ENCODE data around the gene MC1R. TPM values are rescaled to one million over a fixed set of nuclear protein-coding genes. Genes with fewer than 3 reads are reported as not detected.

Gene MC1R
- total RNA-seq, 2 donors from 2014 or later: 5.6 to 22.5 TPM

DNA sequence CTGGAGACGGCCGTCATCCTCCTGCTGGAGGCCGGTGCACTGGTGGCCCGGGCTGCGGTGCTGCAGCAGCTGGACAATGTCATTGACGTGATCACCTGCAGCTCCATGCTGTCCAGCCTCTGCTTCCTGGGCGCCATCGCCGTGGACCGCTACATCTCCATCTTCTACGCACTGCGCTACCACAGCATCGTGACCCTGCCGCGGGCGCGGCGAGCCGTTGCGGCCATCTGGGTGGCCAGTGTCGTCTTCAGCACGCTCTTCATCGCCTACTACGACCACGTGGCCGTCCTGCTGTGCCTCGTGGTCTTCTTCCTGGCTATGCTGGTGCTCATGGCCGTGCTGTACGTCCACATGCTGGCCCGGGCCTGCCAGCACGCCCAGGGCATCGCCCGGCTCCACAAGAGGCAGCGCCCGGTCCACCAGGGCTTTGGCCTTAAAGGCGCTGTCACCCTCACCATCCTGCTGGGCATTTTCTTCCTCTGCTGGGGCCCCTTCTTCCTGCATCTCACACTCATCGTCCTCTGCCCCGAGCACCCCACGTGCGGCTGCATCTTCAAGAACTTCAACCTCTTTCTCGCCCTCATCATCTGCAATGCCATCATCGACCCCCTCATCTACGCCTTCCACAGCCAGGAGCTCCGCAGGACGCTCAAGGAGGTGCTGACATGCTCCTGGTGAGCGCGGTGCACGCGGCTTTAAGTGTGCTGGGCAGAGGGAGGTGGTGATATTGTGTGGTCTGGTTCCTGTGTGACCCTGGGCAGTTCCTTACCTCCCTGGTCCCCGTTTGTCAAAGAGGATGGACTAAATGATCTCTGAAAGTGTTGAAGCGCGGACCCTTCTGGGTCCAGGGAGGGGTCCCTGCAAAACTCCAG lies 1.1 kb downstream of the MC1R start:
- Histone ChIP-seq H3K4me3 (no peak overlapping the region), H3K27me3 (replicated peaks; ENCODE audit: insufficient read depth) (no peaks in the 10 kb centered on the region), H3K36me3 (no peaks in the 10 kb centered on the region), H3K4me1 (replicated peaks) (peaks cover 13% of the 10 kb centered on the region), H3K9me3 (no peaks in the 10 kb centered on the region), H3K27ac (no peak overlapping the region)
- intact Hi-C loops (cut with DNase I): no loop called here
- 90% methylated on average over 52 of the region's 52 CpGs for WGBS
- TF ChIP-seq POLR2A (IDR thresholded peaks at IDR 0.05) (no peak), POLR2AphosphoS5 (IDR thresholded peaks at IDR 0.05) (no peak)
- TF ChIP-seq, protein P1, sequence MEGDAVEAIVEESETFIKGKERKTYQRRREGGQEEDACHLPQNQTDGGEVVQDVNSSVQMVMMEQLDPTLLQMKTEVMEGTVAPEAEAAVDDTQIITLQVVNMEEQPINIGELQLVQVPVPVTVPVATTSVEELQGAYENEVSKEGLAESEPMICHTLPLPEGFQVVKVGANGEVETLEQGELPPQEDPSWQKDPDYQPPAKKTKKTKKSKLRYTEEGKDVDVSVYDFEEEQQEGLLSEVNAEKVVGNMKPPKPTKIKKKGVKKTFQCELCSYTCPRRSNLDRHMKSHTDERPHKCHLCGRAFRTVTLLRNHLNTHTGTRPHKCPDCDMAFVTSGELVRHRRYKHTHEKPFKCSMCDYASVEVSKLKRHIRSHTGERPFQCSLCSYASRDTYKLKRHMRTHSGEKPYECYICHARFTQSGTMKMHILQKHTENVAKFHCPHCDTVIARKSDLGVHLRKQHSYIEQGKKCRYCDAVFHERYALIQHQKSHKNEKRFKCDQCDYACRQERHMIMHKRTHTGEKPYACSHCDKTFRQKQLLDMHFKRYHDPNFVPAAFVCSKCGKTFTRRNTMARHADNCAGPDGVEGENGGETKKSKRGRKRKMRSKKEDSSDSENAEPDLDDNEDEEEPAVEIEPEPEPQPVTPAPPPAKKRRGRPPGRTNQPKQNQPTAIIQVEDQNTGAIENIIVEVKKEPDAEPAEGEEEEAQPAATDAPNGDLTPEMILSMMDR (IDR thresholded peaks at IDR 0.05): no peak
- no peak for DNase-seq (ENCODE audit: low spot score)

DNA sequence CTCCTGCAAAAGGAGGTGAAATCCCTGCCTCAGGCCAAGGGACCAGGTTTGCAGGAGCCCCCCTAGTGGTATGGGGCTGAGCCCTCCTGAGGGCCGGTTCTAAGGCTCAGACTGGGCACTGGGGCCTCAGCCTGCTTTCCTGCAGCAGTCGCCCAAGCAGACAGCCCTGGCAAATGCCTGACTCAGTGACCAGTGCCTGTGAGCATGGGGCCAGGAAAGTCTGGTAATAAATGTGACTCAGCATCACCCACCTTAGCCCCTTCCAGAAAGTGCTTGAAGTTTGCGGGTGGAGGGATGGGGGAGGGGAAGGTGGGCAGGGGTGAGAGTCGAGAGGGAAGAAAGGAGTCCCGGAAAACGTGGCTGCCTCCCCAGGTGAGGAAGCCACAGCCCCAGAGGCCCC lies 2.1 kb downstream of the MC1R start:
- no peak for TF ChIP-seq POLR2AphosphoS5 (IDR thresholded peaks at IDR 0.05)
- TF ChIP-seq POLR2A (IDR thresholded peaks at IDR 0.05): no peak
- TF ChIP-seq, protein P1 (IDR thresholded peaks at IDR 0.05): no peak
- no peak overlapping the region for H3K27ac ChIP-seq
- no peak for DNase-seq (ENCODE audit: low spot score)
- WGBS: 47% methylated on average over 6 of the region's 6 CpGs
- no peaks in the 10 kb centered on the region for H3K27me3 ChIP-seq (replicated peaks; ENCODE audit: insufficient read depth)
- no peak overlapping the region for H3K4me3 ChIP-seq
- no peaks in the 10 kb centered on the region for H3K9me3 ChIP-seq
- intact Hi-C loops (cut with DNase I): no loop called here
- peaks cover 13% of the 10 kb centered on the region for H3K4me1 ChIP-seq (replicated peaks)
- H3K36me3 ChIP-seq: no peaks in the 10 kb centered on the region

DNA sequence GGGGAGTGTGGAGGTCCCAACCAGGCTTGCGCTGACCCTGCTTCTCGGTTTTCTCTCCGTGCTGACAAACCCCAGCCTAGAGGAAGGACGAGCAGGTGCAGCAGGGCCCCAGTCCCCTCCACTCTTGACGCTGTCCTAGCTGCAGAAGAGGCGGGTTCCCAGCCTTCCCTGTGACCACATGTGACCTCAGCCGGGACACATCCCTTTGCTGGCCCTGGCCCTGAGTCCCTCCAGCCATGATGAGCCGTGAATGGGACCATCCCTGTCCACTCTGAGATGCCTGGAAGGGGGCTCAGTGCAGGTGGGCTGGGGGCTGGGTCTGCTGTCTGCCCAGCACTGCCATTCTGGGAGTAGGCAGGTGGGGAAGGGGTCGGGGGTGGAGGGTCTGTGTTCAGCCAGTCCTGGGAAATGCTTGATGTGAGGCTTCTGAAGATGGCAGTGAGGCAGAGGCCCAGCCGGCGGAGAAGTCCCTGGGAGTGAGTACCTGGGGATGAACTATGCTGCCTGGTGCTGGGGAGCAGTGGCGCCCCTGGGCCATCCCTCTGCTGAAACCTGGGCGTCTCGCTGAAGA lies 2.6 kb downstream of the MC1R start:
- 54% methylated on average over 11 of the region's 14 CpGs for WGBS
- Histone ChIP-seq H3K4me3 (no peak overlapping the region), H3K27ac (no peak overlapping the region), H3K9me3 (no peaks in the 10 kb centered on the region), H3K27me3 (replicated peaks; ENCODE audit: insufficient read depth) (no peaks in the 10 kb centered on the region), H3K36me3 (no peaks in the 10 kb centered on the region), H3K4me1 (replicated peaks) (peaks cover 13% of the 10 kb centered on the region)
- TF ChIP-seq, protein P1 (IDR thresholded peaks at IDR 0.05): no peak
- TF ChIP-seq POLR2AphosphoS5 (IDR thresholded peaks at IDR 0.05) (no peak), POLR2A (IDR thresholded peaks at IDR 0.05) (no peak)
- no peak for DNase-seq (ENCODE audit: low spot score)
- intact Hi-C loops (cut with DNase I): no loop called here

DNA sequence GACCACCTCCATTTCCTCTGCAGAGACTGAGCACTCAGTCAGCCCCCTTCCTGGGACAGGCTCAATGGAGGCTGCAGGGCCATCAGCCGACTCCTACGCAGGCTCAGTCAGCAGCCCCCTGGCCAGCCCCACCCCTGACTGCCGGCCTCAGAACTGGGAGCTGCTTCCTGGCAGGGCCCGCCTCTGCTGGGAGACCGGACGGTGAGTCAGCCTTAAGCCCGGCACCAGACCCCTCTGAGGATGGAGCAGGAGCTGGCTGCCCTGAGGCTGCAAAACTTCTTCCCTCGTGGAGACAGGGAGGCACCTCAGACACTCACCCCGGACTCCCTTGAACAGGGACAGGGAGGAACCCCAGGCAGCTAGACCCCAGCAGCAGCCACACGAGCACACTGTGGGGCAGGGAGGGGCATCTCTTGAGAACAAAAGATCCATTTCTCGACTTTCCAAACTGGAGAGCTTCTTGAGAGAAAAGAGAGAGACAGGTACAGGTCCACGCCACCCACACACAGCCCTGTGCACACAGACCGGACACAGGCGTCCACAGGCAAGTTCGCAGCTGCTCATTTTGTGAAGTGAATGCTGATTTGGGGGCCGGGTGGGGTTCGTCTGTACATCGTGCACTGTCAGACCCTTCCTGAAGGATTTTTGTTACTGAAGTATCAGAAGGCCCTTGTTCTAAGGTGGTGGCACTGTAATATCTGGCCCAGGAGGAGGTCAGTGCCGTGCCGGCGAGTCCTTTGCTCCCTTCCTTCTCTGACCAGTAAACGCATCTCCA lies 3.2 kb downstream of the MC1R start:
- peaks cover 13% of the 10 kb centered on the region for H3K4me1 ChIP-seq (replicated peaks)
- peak overlapping the region in 1 of 2 donors; percentile 56 for H3K4me3 ChIP-seq

DNA sequence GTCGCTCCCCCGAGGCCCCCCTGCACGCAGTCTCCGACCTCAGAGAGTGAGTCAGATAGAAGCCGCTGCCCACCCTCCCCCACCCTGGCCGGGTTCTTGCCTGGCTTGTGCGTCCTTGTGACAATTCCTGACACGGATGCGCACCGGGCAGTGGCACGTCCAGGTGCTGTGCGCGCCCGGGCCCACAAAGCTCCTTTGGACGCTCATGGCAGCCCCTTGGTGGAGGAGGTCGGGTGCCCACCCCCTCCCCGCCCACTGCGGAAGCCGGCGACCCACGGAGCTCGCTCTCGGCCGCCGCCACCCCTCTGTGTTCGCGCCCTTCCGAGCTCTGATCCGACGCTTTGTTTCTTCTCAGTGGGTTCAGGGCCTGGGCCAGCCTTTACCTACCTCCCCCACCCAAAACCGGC lies 3.8 kb downstream of the MC1R start:
- Histone ChIP-seq H3K27ac (peak overlapping the region; percentile 39 to 61), H3K36me3 (no peaks in the 10 kb centered on the region), H3K9me3 (no peaks in the 10 kb centered on the region), H3K27me3 (replicated peaks; ENCODE audit: insufficient read depth) (no peaks in the 10 kb centered on the region), H3K4me1 (replicated peaks) (peaks cover 13% of the 10 kb centered on the region), H3K4me3 (peak overlapping the region; percentile 40 to 56)
- intact Hi-C loops (cut with DNase I): no loop called here
- 2% methylated on average over 10 of the region's 31 CpGs for WGBS
- no peak for DNase-seq (ENCODE audit: low spot score)
- peak; percentile 54 for TF ChIP-seq POLR2A (IDR thresholded peaks at IDR 0.05)
- no peak for TF ChIP-seq POLR2AphosphoS5 (IDR thresholded peaks at IDR 0.05)

More for the DNA sequence above, 3.2 kb downstream of the MC1R start:
- intact Hi-C loops (cut with DNase I): no loop called here
- TF ChIP-seq POLR2AphosphoS5 (IDR thresholded peaks at IDR 0.05) (no peak), POLR2A (IDR thresholded peaks at IDR 0.05) (peak; percentile 64)
- Histone ChIP-seq H3K27me3 (replicated peaks; ENCODE audit: insufficient read depth) (no peaks in the 10 kb centered on the region), H3K9me3 (no peaks in the 10 kb centered on the region), H3K27ac (peak overlapping the region; percentile 8 to 39), H3K36me3 (no peaks in the 10 kb centered on the region)
- DNase-seq (ENCODE audit: low spot score): no peak
- WGBS: 8% methylated on average over 22 of the region's 22 CpGs

All from prostate gland (tissue), 2 donors.